ENCODE results near the gene HOXB8.

HOXB8 gene

GRCh38 chr17:48613862-48614694 lies 1.0 kb downstream of the HOXB8 start:
- H3K4me3 ChIP-seq (IDR thresholded peaks at IDR 0.05; ENCODE audit: insufficient read depth, low read depth, low read length) = no peak overlapping the region
- no peak for TF ChIP-seq CTCF (conservative IDR thresholded peaks at IDR 0.05; ENCODE audit: low read depth, low read length)
- peaks cover 21% of the 10 kb centered on the region for H3K4me1 ChIP-seq (ENCODE audit: low read depth, poor library complexity, severe bottlenecking)
- no peak overlapping the region for H3K9ac ChIP-seq
- no peak overlapping the region for H2AFZ ChIP-seq (ENCODE audit: low read depth)
- no peaks in the 10 kb centered on the region for H4K20me1 ChIP-seq (ENCODE audit: insufficient read depth)
- H3K79me2 ChIP-seq (ENCODE audit: insufficient read depth, low read depth) = no peaks in the 10 kb centered on the region
- no peak overlapping the region for H3K27ac ChIP-seq
- peak overlapping the region; percentile 13; the same call in 1 of the 2 replicates for H3K4me2 ChIP-seq
- H3K27me3 ChIP-seq (ENCODE audit: insufficient read depth, low read depth) = peaks cover 53% of the 10 kb centered on the region
- no peaks in the 10 kb centered on the region for H3K36me3 ChIP-seq (ENCODE audit: insufficient read depth)

GRCh38 chr17:48612854-48613691 lies 2.0 kb downstream of the HOXB8 start:
- Histone ChIP-seq H2AFZ (ENCODE audit: low read depth) (peak overlapping the region; percentile 67), H3K4me3 (IDR thresholded peaks at IDR 0.05; ENCODE audit: insufficient read depth, low read depth, low read length) (no peak overlapping the region), H4K20me1 (ENCODE audit: insufficient read depth) (no peaks in the 10 kb centered on the region), H3K4me2 (peak overlapping the region; percentile 92), H3K27ac (no peak overlapping the region; the same call in 1 of the 2 replicates), H3K79me2 (ENCODE audit: insufficient read depth, low read depth) (no peaks in the 10 kb centered on the region), H3K36me3 (ENCODE audit: insufficient read depth) (no peaks in the 10 kb centered on the region), H3K4me1 (ENCODE audit: low read depth, poor library complexity, severe bottlenecking) (peaks cover 20% of the 10 kb centered on the region), H3K9ac (no peak overlapping the region), H3K27me3 (ENCODE audit: insufficient read depth, low read depth) (peaks cover 46% of the 10 kb centered on the region)
- TF ChIP-seq CTCF (conservative IDR thresholded peaks at IDR 0.05; ENCODE audit: low read depth, low read length) = no peak

GRCh38 chr17:48612456-48612853 lies 2.6 kb downstream of the HOXB8 start:
- no peak for TF ChIP-seq CTCF (conservative IDR thresholded peaks at IDR 0.05; ENCODE audit: low read depth, low read length)
- Histone ChIP-seq H3K27me3 (ENCODE audit: insufficient read depth, low read depth) (peaks cover 40% of the 10 kb centered on the region), H3K4me3 (IDR thresholded peaks at IDR 0.05; ENCODE audit: insufficient read depth, low read depth, low read length) (no peak overlapping the region), H3K4me2 (peak overlapping the region; percentile 92), H3K9ac (no peak overlapping the region), H3K79me2 (ENCODE audit: insufficient read depth, low read depth) (no peaks in the 10 kb centered on the region), H3K36me3 (ENCODE audit: insufficient read depth) (no peaks in the 10 kb centered on the region), H3K4me1 (ENCODE audit: low read depth, poor library complexity, severe bottlenecking) (peaks cover 17% of the 10 kb centered on the region), H2AFZ (ENCODE audit: low read depth) (peak overlapping the region; percentile 67), H3K27ac (peak overlapping the region; percentile 38; the same call in 1 of the 2 replicates), H4K20me1 (ENCODE audit: insufficient read depth) (no peaks in the 10 kb centered on the region)

GRCh38 chr17:48611681-48612455 lies 3.2 kb downstream of the HOXB8 start:
- H3K36me3 ChIP-seq (ENCODE audit: insufficient read depth) = no peaks in the 10 kb centered on the region
- no peaks in the 10 kb centered on the region for H4K20me1 ChIP-seq (ENCODE audit: insufficient read depth)
- H3K4me3 ChIP-seq (IDR thresholded peaks at IDR 0.05; ENCODE audit: insufficient read depth, low read depth, low read length) = no peak overlapping the region
- no peak for TF ChIP-seq CTCF (conservative IDR thresholded peaks at IDR 0.05; ENCODE audit: low read depth, low read length)
- peak overlapping the region; percentile 92; the same call in 1 of the 2 replicates for H3K4me2 ChIP-seq
- peaks cover 17% of the 10 kb centered on the region for H3K4me1 ChIP-seq (ENCODE audit: low read depth, poor library complexity, severe bottlenecking)
- no peaks in the 10 kb centered on the region for H3K79me2 ChIP-seq (ENCODE audit: insufficient read depth, low read depth)
- peak overlapping the region; percentile 74; the same call in 1 of the 2 replicates for H3K27ac ChIP-seq
- H3K27me3 ChIP-seq (ENCODE audit: insufficient read depth, low read depth) = peaks cover 34% of the 10 kb centered on the region
- H3K9ac ChIP-seq = peak overlapping the region; percentile 30; the same call in 1 of the 2 replicates
- H2AFZ ChIP-seq (ENCODE audit: low read depth) = peak overlapping the region; percentile 96; the same call in 1 of the 2 replicates

Data from KMS-11 (cell line).